PC-9 (cell line): Measurements from ENCODE around the gene PKD2L1. TPM values are rescaled to one million over a fixed set of nuclear protein-coding genes. Genes with fewer than 3 reads are reported as not detected.

ENCODE experiments used
- BruUV-seq: library from RNA; stranded (reverse); fragments of 400-500 nt; replicated peaks from 2 replicates; lab custom pipeline; 2021; lab: Mats Ljungman, UMichigan
- CTCF ChIA-PET: fragments of 300-600 bp; sonication (Branson Sonifier 250); formaldehyde crosslinking; loops from one replicate; lab custom pipeline; 2022; ENCODE audit warnings: antibody characterized with exemption; lab: Charles Lee
- POLR2A ChIA-PET: fragments of 300-600 bp; sonication (Branson Sonifier 250); formaldehyde crosslinking; loops from one replicate; lab custom pipeline; 2022; ENCODE audit warnings: antibody characterized with exemption; ENCODE audit not compliant: unreplicated experiment; lab: Charles Lee
- DNase-seq, 2 experiments: peaks; one replicate each; pipeline versions ENCODE4 v3.0.0 to v3.0.0-alpha.2; 2015 to 2022; ENCODE audit warnings: mixed read lengths in 1 of 2
- H2AFZ ChIP-seq: fragments of 200-600 bp; sonication (generic); 2 replicates; pipeline ENCODE4 v1.8.1; 2017; ENCODE audit warnings: antibody characterized with exemption
- H3F3A ChIP-seq: fragments of 200-600 bp; sonication (generic); 2 replicates; pipeline ENCODE4 v1.8.1; 2017; ENCODE audit warnings: antibody characterized with exemption, mild to moderate bottlenecking, low read depth; ENCODE audit not compliant: insufficient read depth
- H3K27ac ChIP-seq: fragments of 200-600 bp; sonication (generic); 2 replicates; pipeline ENCODE4 v1.6.1; 2016; ENCODE audit warnings: mixed run types
- H3K27me3 ChIP-seq: fragments of 200-600 bp; sonication (generic); 2 replicates; pipeline ENCODE4 v1.6.1; 2016; ENCODE audit warnings: low read depth, mixed run types; ENCODE audit not compliant: insufficient read depth
- H3K36me3 ChIP-seq: fragments of 200-600 bp; sonication (generic); 2 replicates; pipeline ENCODE4 v1.6.1; 2016; ENCODE audit warnings: low read depth, mixed run types
- H3K4me1 ChIP-seq: fragments of 200-600 bp; sonication (generic); replicated peaks from 2 replicates; pipeline ENCODE4 v1.6.1; 2016; ENCODE audit warnings: mixed run types; ENCODE audit not compliant: insufficient read depth
- H3K4me2 ChIP-seq: fragments of 200-600 bp; sonication (generic); 2 replicates; pipeline ENCODE4 v1.6.1; 2017; ENCODE audit warnings: mixed run types
- H3K4me3 ChIP-seq: fragments of 200-600 bp; sonication (generic); 2 replicates; pipeline ENCODE4 v1.6.1; 2016; ENCODE audit warnings: mixed run types
- H3K79me2 ChIP-seq: fragments of 200-600 bp; sonication (generic); 2 replicates; pipeline ENCODE4 v1.6.1; 2017; ENCODE audit warnings: low read depth, mixed run types
- H3K9me2 ChIP-seq: fragments of 200-600 bp; sonication (generic); 2 replicates; pipeline ENCODE4 v1.8.1; 2017; ENCODE audit warnings: mild to moderate bottlenecking; ENCODE audit not compliant: insufficient read depth
- H3K9me3 ChIP-seq: fragments of 200-600 bp; sonication (generic); 2 replicates; pipeline ENCODE4 v1.8.1; 2016; ENCODE audit warnings: low read depth; ENCODE audit not compliant: insufficient read depth
- H4K20me1 ChIP-seq: fragments of 200-600 bp; sonication (generic); 2 replicates; pipeline ENCODE4 v1.8.1; 2017; ENCODE audit not compliant: insufficient read depth
- CTCF ChIP-seq: fragments of 200-600 bp; sonication (generic); conservative IDR thresholded peaks from 2 replicates; pipeline ENCODE4 v1.6.1; 2017; ENCODE audit warnings: mixed run types, antibody characterized with exemption, mild to moderate bottlenecking, moderate library complexity
- EZH2 ChIP-seq: fragments of 200-600 bp; sonication (generic); IDR thresholded peaks from 2 replicates; pipeline ENCODE4 v1.8.0; 2017; ENCODE audit warnings: antibody characterized with exemption, low read depth
- intact Hi-C: fragments of 100-400 bp; cut with micrococcal nuclease; formaldehyde crosslinking; loops from one replicate; pipeline ENCODE4 v1.10.0; 2022; ENCODE audit not compliant: unreplicated experiment
- total RNA-seq: library from RNA; stranded (reverse); gene quantifications from 2 replicates; pipeline ENCODE4 v1.2.3, GENCODE V29; 2021

The PKD2L1 gene
- total RNA-seq, 1 experiment from 2014 or later = not detected

- Histone ChIP-seq H3K36me3 (peaks cover 22% of the 10 kb centered on the region), H3K9me2 (no peaks in the 10 kb centered on the region), H3K27ac (peak overlapping the region; percentile 73), H3K27me3 (no peaks in the 10 kb centered on the region), H3K4me2 (peak overlapping the region; percentile 83), H2AFZ (peak overlapping the region; percentile 62), H3F3A (peaks cover 9% of the 10 kb centered on the region; the same call in 1 of the 2 replicates), H4K20me1 (peaks cover 21% of the 10 kb centered on the region), H3K79me2 (peaks cover 40% of the 10 kb centered on the region), H3K4me1 (peaks cover 44% of the 10 kb centered on the region), H3K9me3 (no peaks in the 10 kb centered on the region), H3K4me3 (peak overlapping the region; percentile 84)
- intact Hi-C loops = loop anchor here (1.0 kb wide), 1 partner anchor 28 kb away; no protein-coding TSS in a partner anchor
- TSS peak; percentile 67 for BruUV-seq
- CTCF ChIA-PET = interaction anchor here (0.6 to 0.9 kb wide), 2 partner anchors 13 to 28 kb away, joined by 9 to 13 read pairs; no protein-coding TSS in a partner anchor
- TF ChIP-seq CTCF = no peak
- POLR2A ChIA-PET = interaction anchor here (0.7 to 2.3 kb wide), 3 partner anchors 19 to 28 kb away, joined by 4 to 132 read pairs (median 10); no protein-coding TSS in a partner anchor
- peak; percentile 55 to 79 for DNase-seq
Observed at GRCh38 chr10:100345570-100346330, 15.7 kb upstream of the PKD2L1 start.

- H3K27ac ChIP-seq = no peak overlapping the region
- no peak for DNase-seq
- intact Hi-C loops = no loop called here
- ChIA-PET CTCF (interaction anchor here (0.7 to 0.8 kb wide), 2 partner anchors 29 to 157 kb away, joined by 3 read pairs; no protein-coding TSS in a partner anchor), POLR2A (no interaction called here)
- TF ChIP-seq EZH2 (no peak), CTCF (no peak)
- no peak overlapping the region for H3K4me2 ChIP-seq
- no TSS peak for BruUV-seq
- H4K20me1 ChIP-seq = peaks cover 9% of the 10 kb centered on the region
- H2AFZ ChIP-seq = no peak overlapping the region
- H3K79me2 ChIP-seq = peaks cover 25% of the 10 kb centered on the region
- peaks cover 9% of the 10 kb centered on the region; the same call in 1 of the 2 replicates for H3F3A ChIP-seq
- H3K27me3 ChIP-seq = no peaks in the 10 kb centered on the region
- H3K9me3 ChIP-seq = no peaks in the 10 kb centered on the region
- H3K36me3 ChIP-seq = 0 out of 2 replicates have a peak, but pooled peaks cover 7% of the 10 kb centered on the region
- H3K9me2 ChIP-seq = no peaks in the 10 kb centered on the region
- H3K4me3 ChIP-seq = no peak overlapping the region
- H3K4me1 ChIP-seq = peaks cover 30% of the 10 kb centered on the region
Observed at GRCh38 chr10:100344241-100344788, 14.3 kb upstream of the PKD2L1 start.

GRCh38 chr10:100342627-100342972 lies 12.6 kb upstream of the PKD2L1 start:
- BruUV-seq = no TSS peak
- no peak for DNase-seq
- Histone ChIP-seq H4K20me1 (no peaks in the 10 kb centered on the region), H2AFZ (no peak overlapping the region), H3F3A (peaks cover 9% of the 10 kb centered on the region; the same call in 1 of the 2 replicates), H3K4me1 (peaks cover 21% of the 10 kb centered on the region), H3K36me3 (no peaks in the 10 kb centered on the region), H3K27ac (no peak overlapping the region), H3K9me2 (no peaks in the 10 kb centered on the region), H3K9me3 (no peaks in the 10 kb centered on the region), H3K79me2 (peaks cover 8% of the 10 kb centered on the region), H3K4me2 (no peak overlapping the region), H3K27me3 (no peaks in the 10 kb centered on the region), H3K4me3 (no peak overlapping the region)
- TF ChIP-seq CTCF (no peak), EZH2 (no peak)
- ChIA-PET CTCF (interaction anchor here (0.5 to 0.7 kb wide), 4 partner anchors 31 to 571 kb away, joined by 3 to 5 read pairs (median 3); no protein-coding TSS in a partner anchor), POLR2A (interaction anchor here (0.9 kb wide), 1 partner anchor 31 kb away, joined by 9 read pairs; no protein-coding TSS in a partner anchor)
- intact Hi-C loops = loop anchor here (1.0 kb wide), 1 partner anchor 91 kb away; no protein-coding TSS in a partner anchor
